HG03108 (cell line): ENCODE results near the gene SERPINA12.

Source experiments
- ATAC-seq: cut with Tn5 transposase; IDR thresholded peaks from one replicate; pipeline ENCODE4 v1.9.1; 2021; ENCODE audit warnings: moderate library complexity; ENCODE audit not compliant: unreplicated experiment

The SERPINA12 gene

GRCh38 chr14:94467728-94468520 lies 41.3 kb downstream of the SERPINA12 start:
- no peak for ATAC-seq

DNA sequence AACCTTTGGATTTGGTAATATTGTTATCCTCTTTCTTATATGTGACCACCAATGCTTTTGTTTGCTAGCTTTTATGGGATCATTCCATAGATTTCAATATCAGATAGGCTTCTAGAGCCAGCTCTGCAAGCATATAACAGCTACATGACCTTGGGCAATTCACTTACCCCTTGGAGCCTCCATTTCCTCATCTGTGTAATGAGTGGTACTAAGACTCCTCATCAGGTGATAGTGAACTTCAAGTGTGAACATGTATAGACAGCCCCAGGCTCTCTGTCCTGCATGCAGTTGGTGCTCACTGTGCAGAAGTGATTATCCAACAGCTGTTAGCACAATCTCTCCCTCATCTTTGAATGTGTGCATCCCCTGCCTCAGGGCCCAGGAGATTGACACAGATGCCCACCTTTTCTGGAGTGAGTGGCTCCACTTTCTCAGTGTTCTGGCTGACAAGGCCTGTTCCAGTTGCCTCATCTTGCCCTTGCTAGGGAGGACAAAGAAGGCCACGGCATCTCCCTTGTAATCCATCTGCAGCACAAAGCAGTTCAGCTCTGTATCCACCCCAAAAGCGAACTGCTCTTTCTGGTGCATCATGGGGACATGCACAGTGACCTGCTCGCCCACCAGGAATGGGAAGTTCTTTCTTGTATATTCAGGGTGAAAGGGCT lies 42.4 kb downstream of the SERPINA12 start:
- no peak for ATAC-seq

GRCh38 chr14:94465042-94465441 lies 44.2 kb downstream of the SERPINA12 start:
- ATAC-seq = no peak

DNA sequence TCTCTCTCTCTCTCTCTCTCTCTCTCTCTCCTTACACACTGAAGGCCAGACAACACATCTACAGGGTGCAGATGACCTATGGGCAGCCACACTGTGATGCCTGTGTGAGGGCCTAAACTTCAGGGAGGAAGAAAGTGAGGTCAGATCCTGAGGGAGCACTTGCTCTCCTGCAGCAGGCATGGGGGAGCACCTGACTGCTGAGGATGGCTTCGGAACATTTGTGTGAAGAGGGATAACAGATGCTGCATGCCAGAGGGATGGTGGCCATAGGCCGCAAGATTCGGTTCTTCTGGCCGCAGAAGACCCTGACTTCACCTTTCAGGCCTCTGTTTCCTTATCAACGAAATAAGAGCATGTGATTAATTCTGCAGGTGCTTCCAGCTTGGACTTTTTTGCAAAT lies 45.0 kb downstream of the SERPINA12 start:
- no peak for ATAC-seq

DNA sequence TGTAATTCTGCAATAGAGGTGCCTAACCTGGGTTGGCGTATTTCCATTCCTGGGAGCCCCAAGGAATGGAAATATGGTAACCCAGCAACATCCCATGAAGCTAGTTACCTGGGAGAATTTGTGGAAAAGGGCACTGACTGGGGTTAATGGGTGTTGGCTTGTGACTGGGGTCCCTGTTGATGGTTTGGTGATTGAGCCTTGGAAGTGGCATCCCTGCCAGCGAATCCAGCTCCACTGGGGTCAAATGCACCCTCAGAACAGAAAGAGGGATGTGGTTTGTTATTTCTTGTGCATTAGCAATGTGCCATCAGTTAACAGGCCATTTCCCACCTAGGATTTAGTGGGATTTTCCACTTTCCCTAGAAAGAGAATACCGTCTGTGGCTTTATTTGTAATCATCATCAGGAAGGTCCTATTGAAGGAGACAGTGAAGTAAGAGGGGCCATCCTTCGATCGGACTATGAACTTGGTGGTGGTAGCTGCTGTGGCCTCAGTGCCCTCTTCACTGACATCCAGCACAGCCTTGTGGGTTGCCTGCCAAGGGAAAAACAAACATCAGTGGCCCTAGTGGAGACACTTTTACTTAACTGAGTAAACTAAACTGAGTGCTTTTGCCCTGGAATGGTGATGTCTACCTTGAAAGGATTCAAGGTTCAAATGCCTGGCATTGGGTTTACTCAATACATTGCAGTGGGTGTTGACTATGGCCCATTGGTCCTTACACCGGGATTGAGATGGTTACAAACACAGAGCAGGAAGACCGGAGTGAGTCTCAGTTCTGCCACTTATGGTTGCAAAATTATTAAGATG lies 46.3 kb downstream of the SERPINA12 start:
- no peak for ATAC-seq

- ATAC-seq = no peak
Measured at GRCh38 chr14:94462219-94462551, 47.1 kb downstream of the SERPINA12 start.

GRCh38 chr14:94461526-94462218 lies 47.6 kb downstream of the SERPINA12 start:
- no peak for ATAC-seq

DNA sequence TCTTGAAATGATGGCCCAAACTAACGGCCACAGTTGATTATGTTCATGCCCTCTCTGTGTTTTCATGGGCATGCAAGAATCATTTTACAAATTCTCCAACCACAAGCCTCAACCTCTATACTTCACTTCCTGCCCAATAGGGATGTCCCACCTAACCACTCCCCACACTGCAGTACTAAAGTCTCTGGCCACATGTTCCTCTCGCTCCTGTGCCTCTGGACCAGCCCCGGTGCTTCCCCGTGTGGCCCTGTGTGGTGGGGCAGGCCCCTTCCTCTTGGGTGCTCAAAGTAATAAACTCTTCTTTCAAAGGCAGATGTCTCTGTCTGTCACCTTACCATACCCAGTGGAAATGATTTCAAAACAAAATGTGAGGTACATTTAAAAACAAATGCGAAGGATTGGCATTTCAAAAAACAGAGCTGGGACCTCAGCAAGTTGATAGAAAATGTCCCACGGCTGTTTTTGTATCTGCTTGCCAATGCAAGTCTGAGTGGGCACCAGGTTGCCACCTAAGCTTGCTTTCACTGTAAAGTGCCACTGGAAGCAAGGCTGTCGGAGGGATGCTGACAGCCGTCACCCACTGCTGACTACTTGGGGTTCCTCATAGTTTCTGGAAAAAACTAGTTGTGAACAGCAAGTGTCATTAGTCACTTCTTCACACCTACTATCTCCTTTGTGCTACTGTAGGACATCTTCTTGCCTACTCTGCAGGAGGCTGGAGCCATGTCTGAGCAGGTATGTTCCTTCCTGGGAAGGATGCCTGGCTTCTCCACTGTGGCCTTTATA lies 48.4 kb downstream of the SERPINA12 start:
- ATAC-seq = no peak

- ATAC-seq = no peak
Measured at GRCh38 chr14:94458558-94459205, 50.6 kb downstream of the SERPINA12 start.

DNA sequence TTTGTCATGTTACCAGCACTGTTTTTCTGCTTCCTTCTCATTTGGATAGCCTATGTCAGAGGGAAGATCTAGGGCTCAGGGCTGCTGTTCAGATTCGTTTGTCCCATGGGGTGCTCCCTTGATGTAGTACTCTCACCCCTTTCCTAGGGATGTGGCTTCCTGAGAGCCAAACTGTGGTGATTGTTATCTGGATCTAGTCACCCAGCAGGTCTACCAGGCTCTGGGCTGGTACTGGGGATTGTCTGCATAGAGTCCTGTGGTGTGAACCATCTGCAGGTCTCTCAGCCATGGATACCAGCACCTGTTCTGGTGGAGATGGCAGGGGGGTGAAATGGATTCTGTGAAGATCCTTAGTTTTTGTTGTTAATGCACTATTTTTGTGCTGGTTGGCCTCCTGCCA lies 51.2 kb downstream of the SERPINA12 start:
- no peak for ATAC-seq

DNA sequence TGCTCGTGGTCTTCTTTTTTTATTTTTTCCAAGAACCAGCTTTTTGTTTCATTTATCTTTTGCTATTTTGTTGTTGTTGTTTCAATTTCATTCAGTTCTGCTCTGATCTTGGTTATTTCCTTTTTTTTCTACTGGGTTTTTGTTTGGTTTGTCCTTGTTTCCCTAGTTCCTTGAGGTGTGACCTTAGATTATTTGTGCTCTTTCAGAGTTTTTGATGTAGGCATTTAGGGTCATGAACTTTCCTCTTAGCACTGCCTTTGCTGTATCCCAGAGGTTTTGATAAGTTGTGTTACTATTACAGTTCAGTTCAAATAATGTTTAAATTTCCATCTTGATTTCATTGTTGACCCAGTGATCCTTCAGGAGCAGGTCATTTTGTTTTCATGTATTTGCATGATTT lies 53.3 kb downstream of the SERPINA12 start:
- no peak for ATAC-seq

DNA sequence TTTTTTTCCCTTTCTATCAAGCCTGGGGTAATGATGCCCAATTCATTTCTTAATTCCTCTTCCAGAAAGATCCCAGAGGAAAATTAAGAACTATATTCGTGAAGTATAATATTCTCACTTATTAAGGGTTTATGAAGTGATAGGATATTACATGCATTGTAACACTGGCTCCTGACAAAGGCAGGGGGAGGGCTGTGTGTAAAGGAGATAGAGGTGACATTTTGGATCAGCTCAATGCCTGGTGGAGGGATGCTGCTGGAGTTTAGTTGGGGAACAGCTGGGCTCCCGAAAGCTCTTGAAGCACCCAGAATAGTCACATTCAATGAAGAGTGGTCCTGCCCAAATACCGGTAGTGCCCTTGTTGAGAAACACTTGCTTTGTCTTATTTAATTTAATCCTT lies 57.4 kb downstream of the SERPINA12 start:
- no peak for ATAC-seq

DNA sequence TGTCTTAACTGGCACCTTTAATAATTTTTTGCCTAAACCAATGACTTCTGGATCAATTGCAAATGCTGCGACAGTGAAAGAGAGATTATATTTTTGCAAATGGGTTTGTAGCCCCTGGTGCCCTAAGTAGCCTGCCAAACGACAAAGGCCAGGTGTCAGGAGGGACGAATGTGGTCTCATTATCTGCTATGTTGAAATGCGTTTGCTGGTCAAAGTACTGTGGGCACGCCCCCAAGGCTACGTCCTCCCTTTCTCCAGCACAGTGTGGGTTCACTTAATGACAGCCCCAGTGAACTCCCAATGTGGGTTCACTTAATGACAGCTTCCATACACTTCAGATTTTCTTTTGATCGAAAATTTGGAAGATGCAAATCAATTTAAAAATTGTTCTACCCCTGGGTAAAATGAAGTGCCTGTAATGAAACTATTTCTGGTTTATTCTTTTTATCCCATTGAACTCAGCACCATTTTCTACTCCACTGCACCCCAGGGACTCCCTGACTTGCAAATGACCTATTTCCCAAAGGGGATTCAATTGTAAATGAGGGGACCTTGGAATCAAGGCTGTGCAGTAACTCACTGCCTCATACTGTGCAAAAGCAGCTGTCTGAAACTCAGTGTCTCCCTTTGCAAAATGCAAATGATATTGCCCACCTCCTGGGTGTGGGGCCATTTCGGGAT lies 58.0 kb downstream of the SERPINA12 start:
- ATAC-seq = no peak

GRCh38 chr14:94450722-94451090 lies 58.6 kb downstream of the SERPINA12 start:
- ATAC-seq = no peak

GRCh38 chr14:94449930-94450329 lies 59.3 kb downstream of the SERPINA12 start:
- ATAC-seq = no peak

GRCh38 chr14:94448071-94448808 lies 61.0 kb downstream of the SERPINA12 start:
- no peak for ATAC-seq

DNA sequence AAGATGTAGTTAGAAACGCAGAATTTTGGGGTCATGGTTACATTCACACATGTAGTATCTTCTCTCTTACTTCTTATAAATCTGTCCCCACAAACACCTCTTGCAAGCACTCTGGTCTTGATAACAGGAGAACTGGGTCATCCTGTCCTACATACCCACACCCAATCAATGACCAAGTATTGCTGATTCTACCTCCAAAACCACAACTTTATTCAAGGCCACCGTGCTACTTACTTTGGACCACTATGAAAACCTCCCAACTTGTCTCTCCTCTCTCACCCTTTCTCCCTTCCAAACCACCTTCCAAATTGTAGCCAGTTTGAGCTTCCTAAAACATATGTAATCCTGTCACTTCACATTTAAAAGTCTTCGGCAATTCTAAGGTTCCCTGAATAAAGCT lies 62.1 kb downstream of the SERPINA12 start:
- no peak for ATAC-seq

DNA sequence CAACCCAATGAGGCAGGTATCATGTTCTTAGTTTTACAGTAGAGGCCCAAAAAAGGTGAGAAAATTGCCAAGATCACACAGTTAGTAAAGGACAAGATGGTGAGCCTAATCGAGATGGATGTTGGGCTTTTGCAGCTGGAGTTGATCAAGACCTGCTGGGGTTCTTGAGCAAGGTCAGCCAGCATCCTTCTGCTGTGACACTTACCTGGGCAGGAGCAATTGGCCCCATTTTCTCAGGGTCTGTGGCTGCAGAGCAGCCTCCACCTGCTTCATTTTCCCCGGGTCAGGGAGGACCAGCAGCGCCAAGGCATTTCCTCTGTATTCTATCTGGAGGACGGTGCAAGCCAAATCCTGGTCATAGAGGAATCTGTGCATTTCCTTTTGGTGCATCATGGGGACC lies 63.1 kb downstream of the SERPINA12 start:
- no peak for ATAC-seq

DNA sequence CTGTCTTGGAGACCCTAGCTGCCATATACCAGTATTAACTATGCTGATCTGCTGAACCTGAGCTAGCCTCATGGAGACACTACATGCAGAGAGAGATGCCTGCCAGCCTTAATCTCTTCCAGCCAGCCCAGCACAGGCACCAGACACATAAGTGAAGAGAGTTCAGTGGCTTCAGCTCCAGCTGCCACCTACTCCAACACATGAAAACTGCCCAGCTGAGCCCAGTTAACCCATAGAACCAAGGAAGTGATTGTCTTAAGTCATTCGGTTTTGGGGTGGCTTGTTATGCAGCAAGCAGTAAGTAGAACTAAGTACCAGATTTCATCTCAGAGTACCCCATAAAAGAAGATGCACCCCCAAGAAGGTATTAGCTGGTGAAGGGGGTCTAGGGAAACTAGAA lies 64.3 kb downstream of the SERPINA12 start:
- no peak for ATAC-seq
